PFSK-1 (cell line): ENCODE results near the gene ANKRD10.

Source experiments
- FOXP2 ChIP-seq: optimal IDR thresholded peaks from 2 replicates; pipeline ENCODE3; 2011; ENCODE audit warnings: borderline replicate concordance, control low read depth, inconsistent platforms; ENCODE audit not compliant: insufficient read depth; ENCODE audit errors: extremely low read length, extremely low read depth
- POLR2AphosphoS5 ChIP-seq: IDR thresholded peaks from 2 replicates; pipeline ENCODE4 v1.6.1; 2012; ENCODE audit warnings: low read depth, mild to moderate bottlenecking, control low read depth, low read length, moderate library complexity
- REST ChIP-seq, 2 experiments: IDR thresholded peaks; 2 replicates each; pipeline versions ENCODE4 v1.6.1 to v1.8.0; 2011 to 2012; ENCODE audit warnings: low read depth in 2 of 2, low read length in 2 of 2, control low read depth in 1 of 2, inconsistent platforms in 1 of 2, mild to moderate bottlenecking in 1 of 2, moderate library complexity in 1 of 2; ENCODE audit not compliant: insufficient read depth in 1 of 2
- SIN3A ChIP-seq: IDR thresholded peaks from 2 replicates; pipeline ENCODE4 v1.6.1; 2012; ENCODE audit warnings: mild to moderate bottlenecking, low read length, moderate library complexity, borderline replicate concordance; ENCODE audit not compliant: insufficient read depth
- TAF1 ChIP-seq: IDR thresholded peaks from 2 replicates; pipeline ENCODE4 v1.6.1; 2012; ENCODE audit warnings: low read length, control low read depth, borderline replicate concordance; ENCODE audit not compliant: insufficient read depth

The ANKRD10 gene

GRCh38 chr13:110910013-110910890 lies 4.6 kb downstream of the ANKRD10 start:
- TF ChIP-seq REST (IDR thresholded peaks at IDR 0.05; ENCODE audit: insufficient read depth in 1 of 2, low read depth in 2 of 2, low read length in 2 of 2) = no peak
- no peak for TF ChIP-seq FOXP2
- TF ChIP-seq TAF1 = no peak
- no peak for TF ChIP-seq SIN3A
- TF ChIP-seq POLR2AphosphoS5 = no peak

GRCh38 chr13:110907951-110908898 lies 6.6 kb downstream of the ANKRD10 start:
- no peak for TF ChIP-seq POLR2AphosphoS5
- TF ChIP-seq FOXP2 = no peak
- TF ChIP-seq SIN3A = no peak

- TF ChIP-seq FOXP2 (no peak), POLR2AphosphoS5 (no peak), TAF1 (no peak)
These were observed 7.6 kb downstream of the ANKRD10 start for GRCh38 chr13:110907301-110907700.

- TF ChIP-seq SIN3A = no peak
- TF ChIP-seq TAF1 = no peak
- no peak for TF ChIP-seq REST (IDR thresholded peaks at IDR 0.05; ENCODE audit: insufficient read depth in 1 of 2, low read depth in 2 of 2, low read length in 2 of 2)
- TF ChIP-seq POLR2AphosphoS5 = no peak
- TF ChIP-seq FOXP2 = no peak
These were observed 10.1 kb downstream of the ANKRD10 start for GRCh38 chr13:110904748-110905147.

GRCh38 chr13:110902370-110902769 lies 12.5 kb downstream of the ANKRD10 start:
- no peak for TF ChIP-seq REST (IDR thresholded peaks at IDR 0.05; ENCODE audit: insufficient read depth in 1 of 2, low read depth in 2 of 2, low read length in 2 of 2)
- TF ChIP-seq TAF1 = no peak
- no peak for TF ChIP-seq POLR2AphosphoS5
- TF ChIP-seq SIN3A = no peak
- no peak for TF ChIP-seq FOXP2

- TF ChIP-seq SIN3A (no peak), REST (IDR thresholded peaks at IDR 0.05; ENCODE audit: insufficient read depth in 1 of 2, low read depth in 2 of 2, low read length in 2 of 2) (no peak), POLR2AphosphoS5 (no peak), TAF1 (no peak), FOXP2 (no peak)
These were observed 17.3 kb downstream of the ANKRD10 start for GRCh38 chr13:110897521-110897920.
